Testis (tissue), 3 donors: ENCODE results near the gene TMEM260. TPM values are rescaled to one million over a fixed set of nuclear protein-coding genes. Genes with fewer than 3 reads are reported as not detected.

Experiments
- DNase-seq: peaks from one replicate; pipeline ENCODE4 v3.0.0-alpha.2; 2019
- H3K27ac ChIP-seq, 2 donors: fragments of 200-600 bp; sonication (generic); one replicate each; pipeline ENCODE4 v1.5.1; 2019
- H3K27me3 ChIP-seq: fragments of 200-600 bp; sonication (generic); one replicate; pipeline ENCODE4 v1.5.1; 2019
- H3K36me3 ChIP-seq: fragments of 200-600 bp; sonication (generic); one replicate; pipeline ENCODE4 v1.5.1; 2017; ENCODE audit warnings: low read depth; ENCODE audit errors: missing control alignments
- H3K4me1 ChIP-seq: fragments of 200-600 bp; sonication (generic); one replicate; pipeline ENCODE4 v1.5.1; 2019
- H3K4me3 ChIP-seq, 2 donors: fragments of 200-600 bp; sonication (generic); one replicate each; pipeline ENCODE4 v1.5.1; 2017 to 2019
- H3K9me3 ChIP-seq: fragments of 200-600 bp; sonication (generic); one replicate; pipeline ENCODE4 v1.5.1; 2017
- CTCF ChIP-seq, 3 experiments: fragments of 450-650 bp in 2 of 3; fragments of 200-600 bp in 1 of 3; sonication (generic) in 1 of 3; IDR thresholded peaks; one replicate each; pipeline ENCODE4 v1.5.1; 2016 to 2019; ENCODE audit warnings: antibody characterized with exemption in 3 of 3, mild to moderate bottlenecking in 2 of 3, moderate library complexity in 1 of 3
- POLR2A ChIP-seq: fragments of 450-650 bp; IDR thresholded peaks from one replicate; pipeline ENCODE4 v1.6.1; 2017; ENCODE audit warnings: antibody characterized with exemption, mild to moderate bottlenecking, moderate library complexity
- WGBS, 2 donors: methylation state at CpG; one replicate each; pipeline ENCODE4 v1.1.5; 2018; 5-methylcytosine and 5-hydroxymethylcytosine counted together
- intact Hi-C: fragments of 100-400 bp; cut with DNase I; formaldehyde crosslinking; loops from one replicate; pipeline ENCODE4 v1.15.1; 2023; ENCODE audit warnings: low total_unique reads
- polyA plus RNA-seq: library from polyadenylated mRNA; stranded (reverse); fragments of 350-450 nt; fragmentation: Illumina TruSeq; extraction: RNeasy Lipid Tissue Mini Kit (QIAGEN cat#74804); gene quantifications from one replicate; pipeline ENCODE4 v1.2.3, GENCODE V29; 2014; ENCODE audit warnings: low read depth, low replicate concordance; ENCODE audit not compliant: insufficient read depth
- total RNA-seq, 2 donors: library from RNA; depleted of rRNA; stranded (reverse); fragments of >200 nt; gene quantifications; one replicate each; pipeline ENCODE4 v1.2.3, GENCODE V29; 2016

The TMEM260 gene
- total and polyA plus RNA-seq, 3 donors from 2014 or later = 13.5 to 32.0 (median 30.7) TPM

GRCh38 chr14:56592746-56593544, 13.3 kb downstream of the TMEM260 start:
- no peak overlapping the region for H3K27ac ChIP-seq
- intact Hi-C loops = no loop called here
- H3K9me3 ChIP-seq = no peaks in the 10 kb centered on the region
- WGBS, 2 donors = 77 to 79% methylated on average over 5 of the region's 5 CpGs
- H3K27me3 ChIP-seq = no peaks in the 10 kb centered on the region
- H3K36me3 ChIP-seq = no peaks in the 10 kb centered on the region
- H3K4me1 ChIP-seq = no peaks in the 10 kb centered on the region
- TF ChIP-seq POLR2A = no peak
- no peak for TF ChIP-seq CTCF (IDR thresholded peaks at IDR 0.05)
- H3K4me3 ChIP-seq = no peak overlapping the region
- no peak for DNase-seq

GRCh38 chr14:56594428-56594827, 14.8 kb downstream of the TMEM260 start:
- Histone ChIP-seq H3K4me1 (no peaks in the 10 kb centered on the region), H3K9me3 (no peaks in the 10 kb centered on the region), H3K4me3 (no peak overlapping the region), H3K27me3 (no peaks in the 10 kb centered on the region), H3K36me3 (no peaks in the 10 kb centered on the region), H3K27ac (no peak overlapping the region)
- DNase-seq = no peak
- TF ChIP-seq POLR2A (no peak), CTCF (IDR thresholded peaks at IDR 0.05) (no peak)
- 90 to 92% methylated on average over 1 of the region's 1 CpG for WGBS, 2 donors
- intact Hi-C loops = no loop called here

- Histone ChIP-seq H3K27me3 (no peaks in the 10 kb centered on the region), H3K36me3 (no peaks in the 10 kb centered on the region), H3K9me3 (no peaks in the 10 kb centered on the region), H3K27ac (no peak overlapping the region), H3K4me3 (no peak overlapping the region), H3K4me1 (no peaks in the 10 kb centered on the region)
- WGBS, 2 donors = 100% methylated on average over 1 of the region's 1 CpG
- TF ChIP-seq POLR2A (no peak), CTCF (IDR thresholded peaks at IDR 0.05) (no peak)
- intact Hi-C loops = no loop called here
- no peak for DNase-seq
Observed at GRCh38 chr14:56598519-56598918, 18.9 kb downstream of the TMEM260 start.

- WGBS, 2 donors = 64% methylated on average over 2 of the region's 2 CpGs
Observed at GRCh38 chr14:56603648-56604047, 24.1 kb downstream of the TMEM260 start.

More at GRCh38 chr14:56603648-56604047, 24.1 kb downstream of the TMEM260 start:
- intact Hi-C loops = no loop called here
- Histone ChIP-seq H3K4me1 (no peaks in the 10 kb centered on the region), H3K27me3 (no peaks in the 10 kb centered on the region), H3K4me3 (no peak overlapping the region), H3K36me3 (no peaks in the 10 kb centered on the region), H3K9me3 (no peaks in the 10 kb centered on the region), H3K27ac (no peak overlapping the region)
- DNase-seq = no peak
- no peak for TF ChIP-seq POLR2A
- TF ChIP-seq CTCF (IDR thresholded peaks at IDR 0.05) = no peak
